CD4-positive, alpha-beta T cell treated with Interleukin-12 subunit alpha and Interleukin-12 subunit beta, for 1 hour (primary cell): ENCODE data around the gene ZNF562.

Experiments used
- DNase-seq: peaks from one replicate; pipeline ENCODE4 v3.0.0-alpha.2; 2020

Gene ZNF562

GRCh38 chr19:9641810-9642209 lies 33.1 kb downstream of the ZNF562 start:
- no peak for DNase-seq

DNA sequence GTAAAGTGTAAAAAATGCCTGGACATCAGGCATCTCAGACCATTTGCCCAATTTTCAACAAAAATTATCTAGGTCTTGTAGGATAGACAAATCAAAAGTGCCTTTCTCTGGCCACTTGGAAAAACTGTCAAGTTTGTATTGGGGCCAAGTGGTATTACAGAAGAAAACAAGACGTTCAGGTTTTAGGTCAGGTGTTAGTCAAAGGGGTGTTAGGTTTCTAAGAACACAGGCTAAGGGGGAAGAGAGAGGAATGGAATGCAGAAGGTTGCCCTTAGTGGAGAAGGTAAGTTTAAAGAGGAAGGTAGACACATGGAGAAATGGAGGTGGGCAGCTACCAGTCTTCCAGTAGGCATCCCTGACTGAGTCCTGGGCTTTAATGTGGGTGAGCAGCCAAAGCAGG lies 33.9 kb downstream of the ZNF562 start:
- no peak for DNase-seq

DNA sequence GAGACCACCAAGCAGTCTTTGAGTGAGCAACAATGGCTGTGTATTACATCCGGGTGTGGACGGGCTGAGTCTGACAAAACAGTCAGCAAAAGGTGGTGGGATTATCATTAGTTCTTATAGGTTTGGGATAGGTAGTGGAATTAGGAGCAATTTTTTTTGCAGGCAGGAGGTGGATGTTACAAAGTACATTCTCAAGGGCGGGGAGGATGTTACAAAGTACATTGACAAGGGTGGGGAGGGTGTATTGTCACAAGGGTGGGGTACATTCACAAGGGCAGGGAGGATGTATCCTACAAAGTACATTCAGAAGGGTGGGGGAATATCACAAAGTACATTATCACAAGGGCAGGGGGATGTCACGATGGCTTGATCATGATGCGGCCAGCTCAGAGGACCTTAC lies 38.9 kb downstream of the ZNF562 start:
- no peak for DNase-seq

DNA sequence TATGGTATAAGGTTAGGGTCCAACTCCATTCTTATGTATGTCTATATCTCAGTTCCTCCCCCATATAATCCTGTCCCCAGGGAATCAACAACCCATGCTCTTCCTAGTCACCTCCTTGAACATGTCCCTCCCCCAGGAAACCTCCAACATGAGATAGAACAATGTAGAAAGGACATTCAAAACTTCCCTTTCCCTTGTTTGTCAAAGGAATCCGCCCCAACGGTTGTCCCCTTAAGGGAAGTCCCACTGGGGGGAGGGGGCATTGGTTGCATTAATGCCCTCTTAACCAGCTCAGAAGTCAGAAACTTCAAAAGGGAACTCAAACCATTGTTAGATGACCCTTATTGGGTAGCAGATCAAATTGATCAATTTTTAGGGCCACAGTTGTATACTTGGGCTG lies 47.0 kb downstream of the ZNF562 start:
- no peak for DNase-seq

GRCh38 chr19:9622531-9622930 lies 52.4 kb downstream of the ZNF562 start:
- no peak for DNase-seq

DNA sequence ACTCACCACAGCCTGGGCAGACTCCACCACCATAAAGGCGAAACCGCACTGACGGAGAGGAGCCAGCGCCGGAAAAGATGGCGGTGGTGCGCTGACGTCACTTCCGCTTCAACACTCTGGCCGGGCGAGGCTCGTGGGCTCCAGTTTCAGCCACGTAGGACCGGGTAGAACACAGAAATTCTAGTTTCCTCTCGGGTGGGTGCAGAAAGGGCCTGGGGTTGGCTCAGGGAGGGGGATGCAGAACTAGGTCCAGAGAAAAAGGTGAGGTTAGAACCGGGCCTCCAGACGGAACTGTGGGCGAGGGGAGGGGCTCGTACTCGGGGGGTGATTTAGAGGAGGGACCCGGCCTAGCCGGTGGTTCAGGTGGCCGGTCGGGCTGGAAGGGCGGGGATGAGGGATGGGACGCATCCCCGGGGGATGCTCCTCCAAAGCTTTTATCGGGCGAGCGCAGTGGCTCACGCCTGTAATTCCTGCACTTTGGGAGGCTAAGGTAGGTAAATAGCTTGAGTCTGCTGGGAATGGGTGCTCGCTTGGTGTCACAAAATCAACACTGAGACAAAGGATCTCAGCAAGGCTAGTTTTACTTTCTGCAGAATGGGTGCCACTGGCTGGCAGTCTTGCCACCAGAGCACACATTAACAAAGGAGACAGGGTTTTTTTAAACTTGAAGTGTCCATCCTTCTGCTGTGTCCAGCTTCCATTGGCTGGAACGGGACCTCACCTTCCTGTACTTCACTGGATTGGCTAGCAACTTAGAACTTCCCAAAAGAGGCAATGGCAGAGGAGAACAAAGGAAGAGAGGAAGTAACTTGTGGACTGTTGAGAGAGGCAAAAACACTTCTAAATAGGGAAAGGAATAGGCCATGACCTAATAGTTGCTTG lies 53.5 kb downstream of the ZNF562 start, which contains the start of gene ZNF561:
Gene ZNF561 (minus strand): TSS at position 77 of the 882 bp plus-strand sequence. CDS start 1,776 bp downstream, outside the sequence.
- DNase-seq = peak; percentile 91

GRCh38 chr19:9620842-9621155 lies 54.1 kb downstream of the ZNF562 start:
- no peak for DNase-seq

DNA sequence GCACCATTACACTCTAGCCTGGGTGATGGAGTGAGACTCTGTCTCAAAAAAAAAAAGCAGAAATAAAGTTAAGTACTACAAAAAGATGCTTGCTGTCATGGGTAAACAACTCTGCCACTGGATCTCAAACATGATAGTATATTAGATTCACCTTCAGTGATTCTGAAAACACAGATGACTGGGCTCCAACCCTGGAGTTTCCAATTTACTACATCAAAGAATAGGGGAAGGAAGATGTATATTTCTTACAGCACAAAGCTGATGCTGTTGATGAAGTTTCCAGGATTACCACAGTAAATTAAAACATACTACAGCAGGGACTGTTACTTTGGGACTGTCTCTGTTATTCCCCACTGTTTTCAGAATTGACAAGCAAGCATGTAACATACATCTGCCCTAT lies 59.1 kb downstream of the ZNF562 start:
- DNase-seq = no peak

DNA sequence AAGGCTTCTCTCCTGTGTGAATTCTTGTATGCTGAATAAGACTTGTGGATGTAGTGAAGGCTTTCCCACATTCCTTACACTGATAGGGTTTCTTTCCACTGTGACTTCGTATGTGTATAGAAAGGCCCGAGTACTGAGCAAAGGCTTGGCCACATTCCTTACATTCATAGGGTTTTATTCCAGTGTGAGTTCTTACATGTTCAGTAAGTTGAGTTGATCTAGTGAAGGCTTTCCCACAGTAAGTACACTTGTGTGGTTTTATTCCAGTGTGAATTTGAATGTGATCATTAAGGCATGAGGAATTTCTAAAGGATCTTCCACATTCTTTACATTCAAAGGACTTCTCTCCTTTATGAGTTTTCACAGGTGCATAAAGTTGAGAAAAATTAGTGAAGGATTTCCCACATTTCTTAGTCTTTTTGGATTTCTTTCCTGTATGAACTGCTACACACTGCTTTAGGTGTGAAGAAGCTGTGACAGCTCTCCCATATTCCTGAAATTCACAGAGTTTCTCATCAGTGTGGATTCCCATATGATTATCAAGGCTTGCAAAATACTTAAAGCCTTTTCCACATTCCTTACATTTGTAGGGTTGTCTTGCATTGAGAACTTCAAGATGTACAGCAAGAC lies 64.3 kb downstream of the ZNF562 start:
- DNase-seq = no peak

- DNase-seq = no peak
These were observed 66.0 kb downstream of the ZNF562 start for GRCh38 chr19:9608912-9609311.

- no peak for DNase-seq
These were observed 77.9 kb downstream of the ZNF562 start for GRCh38 chr19:9597027-9597426.
